BJ (cell line): ENCODE results near the gene LRRC45. TPM values are rescaled to one million over a fixed set of nuclear protein-coding genes. Genes with fewer than 3 reads are reported as not detected.

Experiments
- CTCF ChIA-PET: fragments of 350-600 bp; formaldehyde crosslinking; extraction: SDS; loops from one replicate; lab custom pipeline; 2021; ENCODE audit warnings: antibody characterized with exemption, inconsistent platforms; lab: Yijun Ruan, JAX
- POLR2A ChIA-PET: fragments of 300-600 bp; sonication (Branson Sonifier 250); formaldehyde crosslinking; extraction: SDS; loops from one replicate; lab custom pipeline; 2021; ENCODE audit warnings: antibody characterized with exemption; lab: Charles Lee
- DNase-seq: peaks from one replicate; pipeline ENCODE4 v3.0.0-alpha.2; 2011; ENCODE audit warnings: low read depth
- H3K27me3 ChIP-seq: 2 replicates; pipeline ENCODE4 v1.6.0; 2011; ENCODE audit warnings: low read length; ENCODE audit not compliant: control insufficient read depth, insufficient read depth
- H3K36me3 ChIP-seq: 2 replicates; pipeline ENCODE4 v1.5.1; 2011; ENCODE audit warnings: low read length; ENCODE audit not compliant: control insufficient read depth, insufficient read depth
- H3K4me3 ChIP-seq: 2 replicates; pipeline ENCODE4 v1.5.1; 2011; ENCODE audit warnings: low read depth, mild to moderate bottlenecking, control low read depth, low read length
- polyA plus RNA-seq: library from polyadenylated mRNA; depleted of rRNA; stranded (reverse); fragments of >200 nt; gene quantifications from 2 replicates; pipeline ENCODE4 v1.2.3, GENCODE V29; 2011
- TF ChIP-seq, protein P1 (sequence below): IDR thresholded peaks from 2 replicates; pipeline ENCODE4 v1.5.1; 2011; ENCODE audit warnings: low read depth, mild to moderate bottlenecking, control low read depth, inconsistent platforms, low read length, moderate library complexity; ENCODE audit not compliant: insufficient read depth

LRRC45 gene
- polyA plus RNA-seq, 1 experiment, result 6.0 TPM

DNA sequence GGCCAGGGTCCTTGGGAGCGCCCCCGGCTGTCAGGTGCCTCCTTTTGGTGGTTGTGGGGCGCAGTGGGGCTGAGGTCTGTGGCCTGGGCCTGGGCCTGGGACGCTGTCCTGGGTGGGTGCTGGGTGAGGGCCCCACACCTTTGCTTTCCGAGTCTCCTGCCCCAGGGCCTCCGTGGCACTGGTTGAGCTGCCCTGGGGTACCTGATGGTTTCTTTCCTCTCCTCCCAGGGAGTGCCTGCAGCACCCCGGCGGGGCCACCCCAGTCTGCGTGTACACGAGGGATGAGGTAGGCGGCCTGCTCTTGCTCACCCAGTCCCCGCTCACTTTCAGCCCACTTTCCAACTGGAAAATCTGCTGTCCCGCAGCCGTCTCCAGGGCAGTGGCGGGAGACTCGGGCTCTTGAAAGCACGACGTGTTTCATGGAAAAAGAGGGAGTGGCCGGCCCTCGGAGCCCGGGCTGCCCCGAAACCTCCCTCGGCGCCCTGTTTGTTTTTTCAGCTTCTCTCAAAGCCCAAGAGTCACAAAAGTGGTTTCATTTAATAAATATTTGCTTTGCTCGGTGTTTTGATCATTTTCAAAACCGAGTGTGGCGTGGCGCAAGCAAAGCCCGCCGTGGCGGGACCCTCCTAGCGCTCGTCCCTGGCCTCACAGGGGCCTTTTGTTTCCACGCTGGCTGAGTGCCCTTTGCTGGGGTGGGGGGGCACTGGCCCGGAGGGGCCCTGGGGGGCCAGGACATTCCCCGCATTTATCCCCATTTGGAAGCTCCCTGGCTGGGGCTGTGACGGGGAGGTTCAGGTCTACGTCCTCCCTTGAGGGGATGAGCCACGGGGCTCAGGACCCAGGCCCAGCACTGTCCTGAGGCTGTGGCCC is 28.3 kb upstream of the LRRC45 start:
- no peak for DNase-seq
- ChIA-PET POLR2A (no interaction called here), CTCF (interaction anchor here (1.1 to 1.5 kb wide), 2 partner anchors 9 to 35 kb away, joined by 4 to 6 read pairs; no protein-coding TSS in a partner anchor)
- no peak overlapping the region for H3K4me3 ChIP-seq
- peaks cover 3% of the 10 kb centered on the region for H3K36me3 ChIP-seq
- no peaks in the 10 kb centered on the region for H3K27me3 ChIP-seq
- TF ChIP-seq, protein P1, sequence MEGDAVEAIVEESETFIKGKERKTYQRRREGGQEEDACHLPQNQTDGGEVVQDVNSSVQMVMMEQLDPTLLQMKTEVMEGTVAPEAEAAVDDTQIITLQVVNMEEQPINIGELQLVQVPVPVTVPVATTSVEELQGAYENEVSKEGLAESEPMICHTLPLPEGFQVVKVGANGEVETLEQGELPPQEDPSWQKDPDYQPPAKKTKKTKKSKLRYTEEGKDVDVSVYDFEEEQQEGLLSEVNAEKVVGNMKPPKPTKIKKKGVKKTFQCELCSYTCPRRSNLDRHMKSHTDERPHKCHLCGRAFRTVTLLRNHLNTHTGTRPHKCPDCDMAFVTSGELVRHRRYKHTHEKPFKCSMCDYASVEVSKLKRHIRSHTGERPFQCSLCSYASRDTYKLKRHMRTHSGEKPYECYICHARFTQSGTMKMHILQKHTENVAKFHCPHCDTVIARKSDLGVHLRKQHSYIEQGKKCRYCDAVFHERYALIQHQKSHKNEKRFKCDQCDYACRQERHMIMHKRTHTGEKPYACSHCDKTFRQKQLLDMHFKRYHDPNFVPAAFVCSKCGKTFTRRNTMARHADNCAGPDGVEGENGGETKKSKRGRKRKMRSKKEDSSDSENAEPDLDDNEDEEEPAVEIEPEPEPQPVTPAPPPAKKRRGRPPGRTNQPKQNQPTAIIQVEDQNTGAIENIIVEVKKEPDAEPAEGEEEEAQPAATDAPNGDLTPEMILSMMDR, result no peak

GRCh38 chr17:81995463-81996231 is 27.5 kb upstream of the LRRC45 start:
- TF ChIP-seq, protein P1, result no peak
- CTCF ChIA-PET, result interaction anchor here (0.6 to 1.5 kb wide), 3 partner anchors 9 to 36 kb away, joined by 3 to 6 read pairs (median 4); no protein-coding TSS in a partner anchor
- POLR2A ChIA-PET, result no interaction called here
- Histone ChIP-seq H3K36me3 (peaks cover 3% of the 10 kb centered on the region), H3K4me3 (no peak overlapping the region), H3K27me3 (no peaks in the 10 kb centered on the region)
- no peak for DNase-seq

- TF ChIP-seq, protein P1, result no peak
- CTCF ChIA-PET, result interaction anchor here (1.1 kb wide), 1 partner anchor 8 kb away, joined by 4 read pairs; no protein-coding TSS in a partner anchor
- POLR2A ChIA-PET, result no interaction called here
- DNase-seq, result no peak
- Histone ChIP-seq H3K27me3 (no peaks in the 10 kb centered on the region), H3K36me3 (peaks cover 3% of the 10 kb centered on the region), H3K4me3 (no peak overlapping the region)
Observed at GRCh38 chr17:81996232-81996756, 26.8 kb upstream of the LRRC45 start.

- TF ChIP-seq, protein P1, result no peak
- no peak for DNase-seq
- Histone ChIP-seq H3K4me3 (no peak overlapping the region), H3K36me3 (peaks cover 3% of the 10 kb centered on the region), H3K27me3 (no peaks in the 10 kb centered on the region)
- ChIA-PET CTCF (interaction anchor here (1.0 kb wide), 1 partner anchor 25 kb away, joined by 3 read pairs; no protein-coding TSS in a partner anchor), POLR2A (interaction anchor here (0.6 kb wide), 1 partner anchor 275 kb away, joined by 3 read pairs; no protein-coding TSS in a partner anchor)
Observed at GRCh38 chr17:81996757-81997441, 26.2 kb upstream of the LRRC45 start.
